ENCODE measurements around the gene CERS3.

- TF ChIP-seq EZH2phosphoT487 (IDR thresholded peaks at IDR 0.05; ENCODE audit: insufficient read depth, low read depth) (no peak), EZH2 (IDR thresholded peaks at IDR 0.05; ENCODE audit: insufficient read depth, poor library complexity, severe bottlenecking) (no peak)
These were observed 15.6 kb upstream of the CERS3 start for GRCh38 chr15:100544338-100544841.
